Stimulated activated naive B cell treated with anti-CD40 and anti-IgM and Interleukin-4, amounts not matched to agents 10 μg/mL and 1 μg/mL and 100 μg/mL, for 72 hours (primary cell): ENCODE data around the gene CATSPERB.
A peak's percentile ranks its signal among the peaks of the same experiment; 100 is the strongest.
"Not testable (repeated sequence)": the region's sequence is repeated elsewhere in the genome, so short reads cannot be mapped to it uniquely, and the experiment has no call there.

Experiments used
- ATAC-seq, 2 donors: fragments of 150-1000 bp; cut with Tn5 transposase; replicated peaks; 2 replicates each; pipeline ENCODE4 v1.10.0; 2021; ENCODE audit warnings: moderate library complexity in 1 of 2
- DNase-seq: peaks from one replicate; pipeline ENCODE4 v3.0.0; 2021
- H3K27ac Mint-ChIP-seq: one replicate; pipeline ENCODE4 v1.8.0; 2022; ENCODE audit warnings: mild to moderate bottlenecking, mixed read lengths
- H3K27me3 Mint-ChIP-seq, 2 donors: one replicate each; pipeline ENCODE4 v1.8.0; 2022; ENCODE audit warnings: mixed read lengths in 2 of 2
- H3K36me3 Mint-ChIP-seq, 2 donors: one replicate each; pipeline ENCODE4 v1.8.0; 2022; ENCODE audit warnings: mixed read lengths in 2 of 2, mild to moderate bottlenecking in 1 of 2
- H3K4me1 Mint-ChIP-seq, 2 donors: one replicate each; pipeline ENCODE4 v1.8.0; 2022; ENCODE audit warnings: mixed read lengths in 2 of 2, mild to moderate bottlenecking in 1 of 2
- H3K4me3 Mint-ChIP-seq, 2 donors: one replicate each; pipeline ENCODE4 v1.8.0; 2022; ENCODE audit warnings: mild to moderate bottlenecking in 2 of 2, mixed read lengths in 2 of 2, moderate library complexity in 1 of 2
- H3K9me3 Mint-ChIP-seq, 2 donors: one replicate each; pipeline ENCODE4 v1.8.0; 2022; ENCODE audit warnings: mixed read lengths in 2 of 2, mild to moderate bottlenecking in 1 of 2

CATSPERB gene

GRCh38 chr14:91749868-91750267 lies 18.0 kb upstream of the CATSPERB start:
- Mint-ChIP-seq H3K9me3 (no peaks in the 10 kb centered on the region), H3K27ac (no peak overlapping the region), H3K4me3 (no peak overlapping the region), H3K4me1 (no peaks in the 10 kb centered on the region), H3K27me3 (peaks cover 39 to 48% of the 10 kb centered on the region in 2 donors), H3K36me3 (no peaks in the 10 kb centered on the region)
- DNase-seq = no peak
- ATAC-seq = no peak

- Mint-ChIP-seq H3K27ac (no peak overlapping the region), H3K4me3 (no peak overlapping the region), H3K9me3 (no peaks in the 10 kb centered on the region), H3K36me3 (no peaks in the 10 kb centered on the region), H3K4me1 (no peaks in the 10 kb centered on the region), H3K27me3 (peaks cover 31 to 39% of the 10 kb centered on the region in 2 donors)
- no peak for DNase-seq
- no peak for ATAC-seq
These were observed 16.2 kb upstream of the CATSPERB start for GRCh38 chr14:91748049-91748448.

GRCh38 chr14:91745344-91745743 lies 13.5 kb upstream of the CATSPERB start:
- Mint-ChIP-seq H3K27ac (no peak overlapping the region), H3K9me3 (no peaks in the 10 kb centered on the region), H3K36me3 (no peaks in the 10 kb centered on the region), H3K4me3 (no peak overlapping the region), H3K4me1 (no peaks in the 10 kb centered on the region), H3K27me3 (peaks cover 14 to 17% of the 10 kb centered on the region in 2 donors)
- DNase-seq (no peak), ATAC-seq (peak in 1 of 2 donors; percentile 31)

- H3K27me3 Mint-ChIP-seq = peaks cover 5% of the 10 kb centered on the region in 2 donors
- ATAC-seq (no peak), DNase-seq (no peak)
- H3K36me3 Mint-ChIP-seq = no peaks in the 10 kb centered on the region
- H3K4me1 Mint-ChIP-seq = no peaks in the 10 kb centered on the region
- no peak overlapping the region for H3K27ac Mint-ChIP-seq
- H3K9me3 Mint-ChIP-seq = peaks cover 0 to 5% of the 10 kb centered on the region in 2 donors
- H3K4me3 Mint-ChIP-seq = no peak overlapping the region
These were observed 12.2 kb upstream of the CATSPERB start for GRCh38 chr14:91744068-91744480.

GRCh38 chr14:91743305-91743653 lies 11.4 kb upstream of the CATSPERB start:
- DNase-seq = no peak
- Mint-ChIP-seq H3K4me3 (no peak overlapping the region), H3K36me3 (no peaks in the 10 kb centered on the region), H3K27ac (no peak overlapping the region), H3K9me3 (peaks cover 0 to 5% of the 10 kb centered on the region in 2 donors), H3K4me1 (no peaks in the 10 kb centered on the region), H3K27me3 (no peaks in the 10 kb centered on the region)
- ATAC-seq = no peak

- Mint-ChIP-seq H3K27ac (no peak overlapping the region), H3K4me3 (no peak overlapping the region), H3K9me3 (peaks cover 0 to 5% of the 10 kb centered on the region in 2 donors), H3K4me1 (no peaks in the 10 kb centered on the region), H3K27me3 (no peaks in the 10 kb centered on the region), H3K36me3 (no peaks in the 10 kb centered on the region)
- ATAC-seq (no peak), DNase-seq (no peak)
These were observed 10.9 kb upstream of the CATSPERB start for GRCh38 chr14:91742621-91743304.

- not testable (repeated sequence) for H3K4me3 Mint-ChIP-seq, DNase-seq, H3K9me3 Mint-ChIP-seq, H3K36me3 Mint-ChIP-seq, ATAC-seq, H3K27ac Mint-ChIP-seq, H3K4me1 Mint-ChIP-seq
- peaks cover 20 to 23% of the 10 kb centered on the region in 2 donors for H3K27me3 Mint-ChIP-seq
These were observed 8.0 kb upstream of the CATSPERB start for GRCh38 chr14:91739867-91740266.

- Mint-ChIP-seq H3K4me1 (no peaks in the 10 kb centered on the region), H3K36me3 (peaks cover 2% of the 10 kb centered on the region in 2 donors), H3K27me3 (peaks cover 24 to 28% of the 10 kb centered on the region in 2 donors), H3K9me3 (peaks cover 3 to 5% of the 10 kb centered on the region in 2 donors), H3K4me3 (no peak overlapping the region), H3K27ac (no peak overlapping the region)
- DNase-seq = no peak
- ATAC-seq = no peak
These were observed 5.7 kb upstream of the CATSPERB start for GRCh38 chr14:91737619-91738018.

GRCh38 chr14:91732859-91733477 lies 1.1 kb upstream of the CATSPERB start:
- Mint-ChIP-seq H3K36me3 (peaks cover 2% of the 10 kb centered on the region in 2 donors), H3K27ac (no peak overlapping the region), H3K27me3 (peaks cover 24 to 28% of the 10 kb centered on the region in 2 donors), H3K4me1 (no peaks in the 10 kb centered on the region), H3K9me3 (peaks cover 0 to 3% of the 10 kb centered on the region in 2 donors), H3K4me3 (no peak overlapping the region)
- no peak for ATAC-seq
- no peak for DNase-seq

GRCh38 chr14:91732439-91732838 lies 553 bp upstream of the CATSPERB start:
- no peaks in the 10 kb centered on the region for H3K4me1 Mint-ChIP-seq
- peaks cover 23 to 26% of the 10 kb centered on the region in 2 donors for H3K27me3 Mint-ChIP-seq
- ATAC-seq (no peak), DNase-seq (no peak)
- peaks cover 2% of the 10 kb centered on the region in 2 donors for H3K36me3 Mint-ChIP-seq
- H3K4me3 Mint-ChIP-seq = no peak overlapping the region
- H3K27ac Mint-ChIP-seq = no peak overlapping the region
- peaks cover 0 to 3% of the 10 kb centered on the region in 2 donors for H3K9me3 Mint-ChIP-seq

- no peak for DNase-seq
- Mint-ChIP-seq H3K4me3 (no peak overlapping the region), H3K4me1 (no peaks in the 10 kb centered on the region), H3K27me3 (peaks cover 9 to 12% of the 10 kb centered on the region in 2 donors), H3K27ac (no peak overlapping the region), H3K36me3 (peaks cover 2% of the 10 kb centered on the region in 2 donors), H3K9me3 (peaks cover 0 to 3% of the 10 kb centered on the region in 2 donors)
- ATAC-seq = no peak
These were observed 868 bp downstream of the CATSPERB start for GRCh38 chr14:91731018-91731417.

- no peak for ATAC-seq
- H3K27ac Mint-ChIP-seq = no peak overlapping the region
- H3K4me1 Mint-ChIP-seq = no peaks in the 10 kb centered on the region
- no peaks in the 10 kb centered on the region for H3K36me3 Mint-ChIP-seq
- peaks cover 5 to 6% of the 10 kb centered on the region in 2 donors for H3K27me3 Mint-ChIP-seq
- H3K9me3 Mint-ChIP-seq = no peaks in the 10 kb centered on the region
- no peak for DNase-seq
- H3K4me3 Mint-ChIP-seq = no peak overlapping the region
These were observed 2.1 kb downstream of the CATSPERB start for GRCh38 chr14:91729756-91730155.

- ATAC-seq = no peak
- no peaks in the 10 kb centered on the region for H3K4me1 Mint-ChIP-seq
These were observed 3.2 kb downstream of the CATSPERB start for GRCh38 chr14:91728616-91729183.

GRCh38 chr14:91727121-91727520 lies 4.8 kb downstream of the CATSPERB start:
- no peaks in the 10 kb centered on the region for H3K9me3 Mint-ChIP-seq

More at GRCh38 chr14:91728616-91729183, 3.2 kb downstream of the CATSPERB start:
- Mint-ChIP-seq H3K27ac (no peak overlapping the region), H3K9me3 (no peaks in the 10 kb centered on the region), H3K27me3 (peaks cover 5 to 6% of the 10 kb centered on the region in 2 donors), H3K4me3 (no peak overlapping the region), H3K36me3 (no peaks in the 10 kb centered on the region)
- no peak for DNase-seq

GRCh38 chr14:91723501-91723900 lies 8.4 kb downstream of the CATSPERB start:
- Mint-ChIP-seq H3K27me3 (no peaks in the 10 kb centered on the region), H3K4me3 (no peak overlapping the region), H3K9me3 (no peaks in the 10 kb centered on the region), H3K27ac (no peak overlapping the region), H3K36me3 (no peaks in the 10 kb centered on the region), H3K4me1 (no peaks in the 10 kb centered on the region)
- no peak for DNase-seq
- ATAC-seq = no peak

More at GRCh38 chr14:91727121-91727520, 4.8 kb downstream of the CATSPERB start:
- Mint-ChIP-seq H3K27ac (no peak overlapping the region), H3K36me3 (no peaks in the 10 kb centered on the region), H3K4me3 (no peak overlapping the region), H3K4me1 (no peaks in the 10 kb centered on the region), H3K27me3 (no peaks in the 10 kb centered on the region)
- no peak for DNase-seq
- no peak for ATAC-seq
